Measurements from ENCODE around the gene SPATS2L. TPM values are rescaled to one million over a fixed set of nuclear protein-coding genes. Genes with fewer than 3 reads are reported as not detected.

SPATS2L gene
- total RNA-seq, 4 donors from 2014 or later, result 99.0 to 142 (median 124) TPM

DNA sequence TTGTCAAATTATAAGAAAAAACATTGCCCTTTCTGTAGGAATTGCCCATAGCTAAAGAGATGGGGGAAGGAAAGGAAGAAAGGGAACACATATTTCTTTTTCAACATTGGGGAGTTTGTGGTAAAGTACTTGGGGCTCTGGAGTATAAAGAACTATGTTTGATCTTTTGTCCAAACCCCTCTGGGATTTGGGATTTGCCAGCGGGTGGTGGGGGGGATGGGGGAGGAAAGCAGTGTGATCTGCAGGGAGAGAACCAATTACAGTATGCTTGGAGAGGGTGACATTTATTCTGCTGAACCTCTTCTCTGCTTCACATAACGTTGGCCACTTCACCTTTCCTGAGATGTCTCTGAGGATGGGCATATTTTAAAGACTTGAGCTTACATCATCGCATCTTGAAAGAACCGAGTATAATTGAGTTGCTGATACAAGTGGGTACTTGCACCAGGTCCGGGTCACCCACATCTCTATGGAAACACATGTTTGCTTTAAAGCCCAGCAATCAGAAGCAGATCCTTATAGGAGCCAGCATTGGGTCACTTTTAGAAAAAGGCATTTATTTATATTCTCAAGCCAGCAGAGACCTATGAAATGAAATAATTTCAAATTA lies 73.1 kb downstream of the SPATS2L start:
- H3K4me1 ChIP-seq, result peaks cover 0 to 49% (median 8%) of the 10 kb centered on the region in 4 donors
- H3K36me3 ChIP-seq, result no peaks in the 10 kb centered on the region
- no peaks in the 10 kb centered on the region for H3K27me3 ChIP-seq
- TF ChIP-seq POLR2A (IDR thresholded peaks at IDR 0.05) (no peak), CTCF (IDR thresholded peaks at IDR 0.05) (no peak)
- DNase-seq, result no peak
- H3K4me3 ChIP-seq, result peak overlapping the region in 2 of 4 donors; percentile 46 to 53
- no peaks in the 10 kb centered on the region for H3K9me3 ChIP-seq
- peak overlapping the region in 3 of 4 donors; percentile 74 to 95 (median 92) for H3K27ac ChIP-seq

DNA sequence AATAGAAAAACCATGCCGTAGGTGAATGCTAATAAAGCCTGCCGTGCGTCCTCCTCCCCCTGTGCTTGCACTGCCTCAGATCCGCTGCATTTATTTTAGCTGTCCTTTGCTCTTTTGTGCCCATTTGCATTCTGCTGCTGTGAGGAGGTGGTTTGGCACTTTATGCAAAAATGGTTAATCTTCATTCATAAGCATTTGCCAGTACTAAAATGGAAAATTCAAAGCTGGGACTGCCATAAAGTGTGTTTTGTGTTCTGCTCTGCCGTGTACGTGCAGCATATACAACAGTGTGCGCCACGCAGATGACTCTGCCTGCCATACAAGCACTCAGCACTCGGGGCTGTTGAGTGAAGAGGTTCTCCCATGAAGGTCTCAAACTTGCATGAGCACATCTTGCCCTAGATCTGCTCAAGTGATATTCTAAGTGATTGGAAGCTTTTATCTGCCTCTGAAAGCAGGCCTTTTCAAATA lies 73.6 kb downstream of the SPATS2L start:
- Histone ChIP-seq H3K9me3 (no peaks in the 10 kb centered on the region), H3K27ac (peak overlapping the region in 1 of 4 donors; percentile 4), H3K27me3 (no peaks in the 10 kb centered on the region), H3K4me1 (peaks cover 0 to 44% (median 8%) of the 10 kb centered on the region in 4 donors), H3K4me3 (peak overlapping the region in 2 of 4 donors; percentile 46 to 53), H3K36me3 (no peaks in the 10 kb centered on the region)
- TF ChIP-seq CTCF (IDR thresholded peaks at IDR 0.05), result no peak
- no peak for TF ChIP-seq POLR2A (IDR thresholded peaks at IDR 0.05)
- DNase-seq, result no peak

- H3K36me3 ChIP-seq, result no peaks in the 10 kb centered on the region
- no peak for TF ChIP-seq POLR2A (IDR thresholded peaks at IDR 0.05)
- no peak for TF ChIP-seq CTCF (IDR thresholded peaks at IDR 0.05)
- no peak overlapping the region for H3K4me3 ChIP-seq
- H3K27ac ChIP-seq, result peak overlapping the region in 2 of 4 donors; percentile 4 to 12
- DNase-seq, result no peak
- H3K27me3 ChIP-seq, result no peaks in the 10 kb centered on the region
- H3K4me1 ChIP-seq, result peaks cover 0 to 35% (median 7%) of the 10 kb centered on the region in 4 donors
- H3K9me3 ChIP-seq, result no peaks in the 10 kb centered on the region
Measured at GRCh38 chr2:200380833-200381542, 74.5 kb downstream of the SPATS2L start.

DNA sequence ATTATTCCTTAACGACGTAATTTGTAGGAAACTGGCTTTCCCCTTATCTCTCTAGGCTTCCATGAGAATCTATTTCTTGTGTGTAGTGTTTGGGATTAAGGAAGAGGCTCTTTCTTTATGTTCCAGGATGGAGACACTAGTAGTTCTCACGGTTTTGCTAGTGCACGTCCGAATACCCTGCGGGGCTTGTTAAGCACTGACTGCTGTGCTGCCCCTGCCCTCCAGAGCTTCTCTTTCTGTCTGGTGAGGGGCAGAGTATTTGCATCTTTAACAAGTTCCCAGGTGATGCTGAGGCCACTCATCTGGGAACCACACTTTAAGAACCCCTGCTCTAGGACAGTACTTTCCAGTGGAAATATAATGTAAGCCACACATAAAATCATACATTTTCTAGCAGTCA lies 76.4 kb downstream of the SPATS2L start:
- no peaks in the 10 kb centered on the region for H3K27me3 ChIP-seq
- no peak overlapping the region for H3K27ac ChIP-seq
- no peak for TF ChIP-seq POLR2A (IDR thresholded peaks at IDR 0.05)
- H3K9me3 ChIP-seq, result no peaks in the 10 kb centered on the region
- H3K4me3 ChIP-seq, result no peak overlapping the region
- H3K4me1 ChIP-seq, result peaks cover 0 to 19% (median 2%) of the 10 kb centered on the region in 4 donors
- H3K36me3 ChIP-seq, result no peaks in the 10 kb centered on the region
- no peak for DNase-seq

- Histone ChIP-seq H3K36me3 (no peaks in the 10 kb centered on the region), H3K27me3 (no peaks in the 10 kb centered on the region), H3K4me1 (peaks cover 0 to 13% (median 2%) of the 10 kb centered on the region in 4 donors), H3K4me3 (peak overlapping the region in 2 of 4 donors; percentile 5 to 20), H3K9me3 (no peaks in the 10 kb centered on the region), H3K27ac (peak overlapping the region in 1 of 4 donors; percentile 20)
- TF ChIP-seq CTCF (IDR thresholded peaks at IDR 0.05) (no peak), POLR2A (IDR thresholded peaks at IDR 0.05) (no peak)
- no peak for DNase-seq
Measured at GRCh38 chr2:200383380-200384110, 77.1 kb downstream of the SPATS2L start.
